ENCODE data around the gene PICK1. TPM values are rescaled to one million over a fixed set of nuclear protein-coding genes. Genes with fewer than 3 reads are reported as not detected.
A peak's percentile ranks its signal among the peaks of the same experiment; 100 is the strongest.
"Not testable (repeated sequence)": the region's sequence is repeated elsewhere in the genome, so short reads cannot be mapped to it uniquely, and the experiment has no call there.

Gene PICK1
- total RNA-seq, 1 donor from 2014 or later = 55.5 TPM

GRCh38 chr22:38118182-38118581, 61.0 kb downstream of the PICK1 start:
- no peak for TF ChIP-seq CTCF (conservative IDR thresholded peaks at IDR 0.05; ENCODE audit: low read depth, low read length)
- no peak overlapping the region for H3K4me3 ChIP-seq (ENCODE audit: low read depth, low read length)
- DNase-seq (ENCODE audit: low read depth) = no peak

GRCh38 chr22:38118747-38119146, 61.5 kb downstream of the PICK1 start:
- not testable (repeated sequence) for H3K4me3 ChIP-seq (ENCODE audit: low read depth, low read length); DNase-seq (ENCODE audit: low read depth)

- TF ChIP-seq CTCF (conservative IDR thresholded peaks at IDR 0.05; ENCODE audit: low read depth, low read length) = no peak
- H3K4me3 ChIP-seq (ENCODE audit: low read depth, low read length) = no peak overlapping the region
- no peak for DNase-seq (ENCODE audit: low read depth)
Observed at GRCh38 chr22:38120359-38121110, 63.3 kb downstream of the PICK1 start.

- no peak for DNase-seq (ENCODE audit: low read depth)
- TF ChIP-seq CTCF (conservative IDR thresholded peaks at IDR 0.05; ENCODE audit: low read depth, low read length) = no peak
- no peak overlapping the region for H3K4me3 ChIP-seq (ENCODE audit: low read depth, low read length)
Observed at GRCh38 chr22:38122616-38123015, 65.4 kb downstream of the PICK1 start.

- H3K4me3 ChIP-seq (ENCODE audit: low read depth, low read length) = no peak overlapping the region
- DNase-seq (ENCODE audit: low read depth) = no peak
- TF ChIP-seq CTCF (conservative IDR thresholded peaks at IDR 0.05; ENCODE audit: low read depth, low read length) = peak; percentile 7
Observed at GRCh38 chr22:38124236-38124974, 67.2 kb downstream of the PICK1 start.

- TF ChIP-seq CTCF (conservative IDR thresholded peaks at IDR 0.05; ENCODE audit: low read depth, low read length) = no peak
- no peak overlapping the region for H3K4me3 ChIP-seq (ENCODE audit: low read depth, low read length)
- no peak for DNase-seq (ENCODE audit: low read depth)
Observed at GRCh38 chr22:38125038-38125610, 67.9 kb downstream of the PICK1 start.

Other genes with a start within 250 kb of the PICK1 start
- gene GCAT, start 249.5 kb upstream of the PICK1 start, total RNA-seq = 29.1 and 36.0 TPM in 2 replicates
- gene GALR3, start 234.0 kb upstream of the PICK1 start, total RNA-seq = not detected in 2 replicates
- 38.6 and 41.9 TPM in 2 replicates for gene ANKRD54, start 213.1 kb upstream of the PICK1 start, total RNA-seq
- gene EIF3L, start 208.0 kb upstream of the PICK1 start, total RNA-seq = 333 and 418 TPM in 2 replicates
- 74.8 and 79.2 TPM in 2 replicates for gene MICALL1, start 151.1 kb upstream of the PICK1 start, total RNA-seq
- gene C22orf23, start 103.8 kb upstream of the PICK1 start, total RNA-seq = not detected in 2 replicates
- gene POLR2F, start 103.7 kb upstream of the PICK1 start, total RNA-seq = 136 and 147 TPM in 2 replicates
- not detected in 2 replicates for gene SOX10, start 72.8 kb upstream of the PICK1 start, total RNA-seq
- gene SLC16A8, start 26.8 kb downstream of the PICK1 start, total RNA-seq = 0.06 and 0.65 TPM in 2 replicates
- gene BAIAP2L2, start 53.3 kb downstream of the PICK1 start, total RNA-seq = 5.4 and 6.5 TPM in 2 replicates
- 5.6 and 13.5 TPM in 2 replicates for gene PLA2G6, start 124.4 kb downstream of the PICK1 start, total RNA-seq
- 30.6 and 42.1 TPM in 2 replicates for gene MAFF, start 144.6 kb downstream of the PICK1 start, total RNA-seq
- 51.9 and 90.2 TPM in 2 replicates for gene TMEM184B, start 215.6 kb downstream of the PICK1 start, total RNA-seq

Measured in epithelial cell of proximal tubule (primary cell).